Parathyroid adenoma (tissue), 2 donors: ENCODE results near the gene NTPCR.

Source experiments
- H2AFZ ChIP-seq: fragments of 300-600 bp; sonication (generic); one replicate; pipeline ENCODE4 v1.7.0; 2017; ENCODE audit warnings: antibody characterized with exemption, mild to moderate bottlenecking
- H3K27ac ChIP-seq: fragments of 300-600 bp; sonication (generic); one replicate; pipeline ENCODE4 v1.7.0; 2017
- H3K27me3 ChIP-seq: fragments of 300-600 bp; sonication (generic); one replicate; pipeline ENCODE4 v1.7.0; 2017; ENCODE audit warnings: low read length; ENCODE audit not compliant: control insufficient read depth, insufficient read depth
- H3K36me3 ChIP-seq: fragments of 300-600 bp; sonication (generic); one replicate; pipeline ENCODE4 v1.7.0; 2017; ENCODE audit warnings: low read length; ENCODE audit not compliant: control insufficient read depth, insufficient read depth
- H3K4me1 ChIP-seq: fragments of 300-600 bp; sonication (generic); one replicate; pipeline ENCODE4 v1.7.0; 2017; ENCODE audit warnings: control low read depth
- H3K4me2 ChIP-seq: fragments of 300-600 bp; sonication (generic); one replicate; pipeline ENCODE4 v1.7.0; 2017; ENCODE audit warnings: low read length
- H3K4me3 ChIP-seq: fragments of 300-600 bp; sonication (generic); one replicate; pipeline ENCODE4 v1.7.0; 2017; ENCODE audit warnings: low read depth, low read length
- H3K79me2 ChIP-seq: fragments of 300-600 bp; sonication (generic); one replicate; pipeline ENCODE4 v1.7.0; 2017; ENCODE audit warnings: control low read depth
- H3K9ac ChIP-seq: fragments of 300-600 bp; sonication (generic); one replicate; pipeline ENCODE4 v1.7.0; 2017; ENCODE audit warnings: mild to moderate bottlenecking
- H3K9me3 ChIP-seq: fragments of 300-600 bp; sonication (generic); one replicate; pipeline ENCODE4 v1.7.0; 2017; ENCODE audit warnings: low read length; ENCODE audit not compliant: control insufficient read depth
- CTCF ChIP-seq: fragments of 300-600 bp; sonication (generic); IDR thresholded peaks from one replicate; pipeline ENCODE4 v1.7.0; 2017; ENCODE audit warnings: antibody characterized with exemption, mild to moderate bottlenecking
- donor health status: primary hyperparathyroidism.

Gene NTPCR

GRCh38 chr1:232978091-232978634 lies 27.8 kb downstream of the NTPCR start:
- Histone ChIP-seq H3K79me2 (no peaks in the 10 kb centered on the region), H3K27me3 (no peaks in the 10 kb centered on the region), H3K4me2 (no peak overlapping the region), H3K27ac (no peak overlapping the region), H2AFZ (no peak overlapping the region), H3K4me3 (no peak overlapping the region), H3K36me3 (no peaks in the 10 kb centered on the region), H3K9me3 (no peaks in the 10 kb centered on the region), H3K4me1 (no peaks in the 10 kb centered on the region), H3K9ac (no peak overlapping the region)
- TF ChIP-seq CTCF: no peak

GRCh38 chr1:232978815-232979214 lies 28.4 kb downstream of the NTPCR start:
- no peaks in the 10 kb centered on the region for H3K4me1 ChIP-seq
- no peaks in the 10 kb centered on the region for H3K36me3 ChIP-seq
- H3K4me3 ChIP-seq: no peak overlapping the region
- no peaks in the 10 kb centered on the region for H3K9me3 ChIP-seq
- H3K27ac ChIP-seq: no peak overlapping the region
- no peak for TF ChIP-seq CTCF
- no peak overlapping the region for H2AFZ ChIP-seq
- no peaks in the 10 kb centered on the region for H3K79me2 ChIP-seq
- H3K27me3 ChIP-seq: no peaks in the 10 kb centered on the region
- no peak overlapping the region for H3K4me2 ChIP-seq
- H3K9ac ChIP-seq: no peak overlapping the region

GRCh38 chr1:232979558-232979957 lies 29.1 kb downstream of the NTPCR start:
- Histone ChIP-seq H3K36me3 (no peaks in the 10 kb centered on the region), H3K4me3 (no peak overlapping the region), H3K9me3 (no peaks in the 10 kb centered on the region), H3K4me2 (no peak overlapping the region), H3K9ac (no peak overlapping the region), H3K79me2 (no peaks in the 10 kb centered on the region), H2AFZ (no peak overlapping the region), H3K27ac (no peak overlapping the region), H3K4me1 (no peaks in the 10 kb centered on the region), H3K27me3 (no peaks in the 10 kb centered on the region)
- TF ChIP-seq CTCF: no peak

- H3K4me3 ChIP-seq: no peak overlapping the region
- H3K4me1 ChIP-seq: no peaks in the 10 kb centered on the region
- TF ChIP-seq CTCF: no peak
- no peak overlapping the region for H3K4me2 ChIP-seq
- H3K79me2 ChIP-seq: no peaks in the 10 kb centered on the region
- H3K36me3 ChIP-seq: no peaks in the 10 kb centered on the region
- H3K9me3 ChIP-seq: no peaks in the 10 kb centered on the region
- H3K27me3 ChIP-seq: no peaks in the 10 kb centered on the region
- no peak overlapping the region for H3K27ac ChIP-seq
- H2AFZ ChIP-seq: no peak overlapping the region
- no peak overlapping the region for H3K9ac ChIP-seq
Observed at GRCh38 chr1:232980355-232980978, 30.1 kb downstream of the NTPCR start.

GRCh38 chr1:232980986-232981560 lies 30.7 kb downstream of the NTPCR start:
- H3K9me3 ChIP-seq: no peaks in the 10 kb centered on the region
- TF ChIP-seq CTCF: no peak
- no peak overlapping the region for H3K4me3 ChIP-seq
- no peak overlapping the region for H2AFZ ChIP-seq
- no peak overlapping the region for H3K4me2 ChIP-seq
- H3K27ac ChIP-seq: no peak overlapping the region
- no peaks in the 10 kb centered on the region for H3K79me2 ChIP-seq
- no peak overlapping the region for H3K9ac ChIP-seq
- no peaks in the 10 kb centered on the region for H3K27me3 ChIP-seq
- H3K4me1 ChIP-seq: no peaks in the 10 kb centered on the region
- no peaks in the 10 kb centered on the region for H3K36me3 ChIP-seq
